Keratinocyte (primary cell): Measurements from ENCODE around the gene ASTN2. TPM values are rescaled to one million over a fixed set of nuclear protein-coding genes. Genes with fewer than 3 reads are reported as not detected.

Experiments
- DNase-seq: peaks from one replicate; pipeline ENCODE4 v3.0.0-alpha.2; 2011; ENCODE audit warnings: low read depth, missing footprints, low spot score
- FAIRE-seq: peaks from 2 replicates; lab custom pipeline; 2011; peaks lifted over from hg19 to GRCh38; lab: Jason Lieb, UNC
- H2AFZ ChIP-seq: 2 replicates; pipeline ENCODE4 v1.6.0; 2012; ENCODE audit warnings: low read length, control low read depth, inconsistent platforms; ENCODE audit not compliant: control insufficient read depth
- H3K27ac ChIP-seq: 2 replicates; pipeline ENCODE4 v1.5.1; 2011; ENCODE audit warnings: low read length; ENCODE audit not compliant: control insufficient read depth, insufficient read depth
- H3K27me3 ChIP-seq: 3 replicates; pipeline ENCODE4 v1.6.0; 2011; ENCODE audit warnings: low read length; ENCODE audit not compliant: control insufficient read depth, insufficient read depth; ENCODE audit errors: extremely low read depth
- H3K36me3 ChIP-seq, 2 experiments: 2 replicates in 1 of 2; 3 replicates in 1 of 2; pipeline ENCODE4 v1.5.1; 2011; ENCODE audit warnings: low read length in 2 of 2, mild to moderate bottlenecking in 1 of 2; ENCODE audit not compliant: control insufficient read depth in 2 of 2, insufficient read depth in 2 of 2; ENCODE audit errors: extremely low read depth in 1 of 2
- H3K4me1 ChIP-seq: 3 replicates; pipeline ENCODE4 v1.5.1; 2011; ENCODE audit warnings: low read length; ENCODE audit not compliant: control insufficient read depth, insufficient read depth; ENCODE audit errors: extremely low read depth
- H3K4me2 ChIP-seq: 3 replicates; pipeline ENCODE4 v1.6.0; 2011; ENCODE audit warnings: low read depth, low read length; ENCODE audit not compliant: control insufficient read depth, insufficient read depth; ENCODE audit errors: extremely low read depth
- H3K4me3 ChIP-seq, 3 experiments: fragments of 200-600 bp in 1 of 3; sonication (generic) in 1 of 3; 2 replicates in 2 of 3; 3 replicates in 1 of 3; pipeline ENCODE4 v1.5.1; 2011 to 2016; ENCODE audit warnings: low read length in 3 of 3, mild to moderate bottlenecking in 3 of 3, control low read depth in 2 of 3, inconsistent platforms in 1 of 3, low read depth in 1 of 3, mixed read lengths in 1 of 3, mixed run types in 1 of 3, moderate library complexity in 1 of 3; ENCODE audit not compliant: control insufficient read depth in 2 of 3, insufficient read depth in 2 of 3; ENCODE audit errors: extremely low read depth in 1 of 3
- H3K79me2 ChIP-seq: 2 replicates; pipeline ENCODE4 v1.6.0; 2012; ENCODE audit warnings: low read length; ENCODE audit not compliant: control insufficient read depth, insufficient read depth
- H3K9ac ChIP-seq: 3 replicates; pipeline ENCODE4 v1.6.0; 2011; ENCODE audit warnings: low read length; ENCODE audit not compliant: control insufficient read depth, insufficient read depth; ENCODE audit errors: extremely low read depth
- H3K9me1 ChIP-seq: 3 replicates; pipeline ENCODE4 v1.6.0; 2011; ENCODE audit warnings: low read length; ENCODE audit not compliant: control insufficient read depth, insufficient read depth; ENCODE audit errors: extremely low read depth
- H3K9me3 ChIP-seq: 2 replicates; pipeline ENCODE4 v1.5.1; 2012; ENCODE audit warnings: low read depth, low read length; ENCODE audit not compliant: control insufficient read depth
- H4K20me1 ChIP-seq: 3 replicates; pipeline ENCODE4 v1.6.0; 2011; ENCODE audit warnings: low read length; ENCODE audit not compliant: control insufficient read depth, insufficient read depth; ENCODE audit errors: extremely low read depth
- EZH2 ChIP-seq: IDR thresholded peaks from one replicate; pipeline ENCODE4 v1.6.1; 2012; ENCODE audit warnings: inconsistent platforms, mild to moderate bottlenecking, low read length, moderate library complexity
- dilution Hi-C: fragments of 300-500 bp; cut with MboI; formaldehyde crosslinking; loops from one replicate; pipeline ENCODE4 v1.7.0; 2020; ENCODE audit warnings: low sequenced_read_pairs; ENCODE audit not compliant: extremely low pct_ligation_motif_present
- polyA plus RNA-seq, 5 experiments: library from polyadenylated mRNA; depleted of rRNA in 3 of 5; stranded (reverse) in 3 of 5; stranded (forward) in 1 of 5; unstranded in 1 of 5; fragments of >200 nt; gene quantifications; 1 replicate in 1 of 5; 2 replicates in 3 of 5; 3 replicates in 1 of 5; pipeline versions ENCODE4 v1.2.1 to v1.2.3, GENCODE V29; 2011 to 2012; ENCODE audit warnings: missing spikeins in 2 of 5, low read depth in 1 of 5, low replicate concordance in 1 of 5
- TF ChIP-seq, protein P1 (sequence below), 3 experiments: IDR thresholded peaks in 1 of 3; conservative IDR thresholded peaks in 1 of 3; optimal IDR thresholded peaks in 1 of 3; 2 replicates in 2 of 3; 3 replicates in 1 of 3; pipeline versions ENCODE3 to v1.5.1; 2011; ENCODE audit warnings: low read length in 3 of 3, mild to moderate bottlenecking in 3 of 3, moderate library complexity in 2 of 3, control low read depth in 1 of 3, inconsistent platforms in 1 of 3; ENCODE audit not compliant: insufficient read depth in 2 of 3; ENCODE audit errors: extremely low read depth in 1 of 3

ASTN2 gene
- polyA plus RNA-seq, 1 donor (not counting 4 experiments of a cell fraction or from before 2014, with no cell fraction given), result 0.31 TPM

DNA sequence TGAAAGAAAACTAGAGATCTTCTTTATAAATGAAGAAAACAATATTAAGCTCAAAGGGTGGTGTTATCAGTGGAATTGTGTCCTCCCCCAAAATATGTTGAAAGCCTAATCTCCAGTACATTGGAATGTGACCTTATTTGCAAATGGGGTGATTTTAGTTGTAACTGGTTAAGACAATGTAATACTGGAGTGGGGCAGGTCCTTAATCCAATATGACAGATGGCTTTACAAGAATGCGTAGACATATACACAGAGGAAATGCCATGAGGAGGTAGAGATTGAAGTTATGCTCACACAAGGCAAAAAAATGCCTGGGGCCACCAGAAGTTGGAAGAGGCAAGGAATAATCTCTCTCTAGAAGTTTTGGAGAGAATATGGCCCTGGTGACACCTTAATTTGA, 741.5 kb downstream of the ASTN2 start:
- no peak overlapping the region for H3K4me2 ChIP-seq
- no peaks in the 10 kb centered on the region for H3K79me2 ChIP-seq
- H3K36me3 ChIP-seq, result no peaks in the 10 kb centered on the region
- H2AFZ ChIP-seq, result no peak overlapping the region
- no peaks in the 10 kb centered on the region for H4K20me1 ChIP-seq
- FAIRE-seq (no peak), DNase-seq (no peak)
- H3K4me3 ChIP-seq, result no peak overlapping the region
- no peak overlapping the region for H3K9ac ChIP-seq
- dilution Hi-C loops, result no loop called here
- no peaks in the 10 kb centered on the region for H3K9me1 ChIP-seq
- no peaks in the 10 kb centered on the region for H3K4me1 ChIP-seq
- H3K27me3 ChIP-seq, result no peaks in the 10 kb centered on the region
- no peak overlapping the region for H3K27ac ChIP-seq
- TF ChIP-seq, protein P1, sequence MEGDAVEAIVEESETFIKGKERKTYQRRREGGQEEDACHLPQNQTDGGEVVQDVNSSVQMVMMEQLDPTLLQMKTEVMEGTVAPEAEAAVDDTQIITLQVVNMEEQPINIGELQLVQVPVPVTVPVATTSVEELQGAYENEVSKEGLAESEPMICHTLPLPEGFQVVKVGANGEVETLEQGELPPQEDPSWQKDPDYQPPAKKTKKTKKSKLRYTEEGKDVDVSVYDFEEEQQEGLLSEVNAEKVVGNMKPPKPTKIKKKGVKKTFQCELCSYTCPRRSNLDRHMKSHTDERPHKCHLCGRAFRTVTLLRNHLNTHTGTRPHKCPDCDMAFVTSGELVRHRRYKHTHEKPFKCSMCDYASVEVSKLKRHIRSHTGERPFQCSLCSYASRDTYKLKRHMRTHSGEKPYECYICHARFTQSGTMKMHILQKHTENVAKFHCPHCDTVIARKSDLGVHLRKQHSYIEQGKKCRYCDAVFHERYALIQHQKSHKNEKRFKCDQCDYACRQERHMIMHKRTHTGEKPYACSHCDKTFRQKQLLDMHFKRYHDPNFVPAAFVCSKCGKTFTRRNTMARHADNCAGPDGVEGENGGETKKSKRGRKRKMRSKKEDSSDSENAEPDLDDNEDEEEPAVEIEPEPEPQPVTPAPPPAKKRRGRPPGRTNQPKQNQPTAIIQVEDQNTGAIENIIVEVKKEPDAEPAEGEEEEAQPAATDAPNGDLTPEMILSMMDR (optimal IDR thresholded peaks at IDR 0.05 in 1 of 3, IDR thresholded peaks at IDR 0.05 in 1 of 3, conservative IDR thresholded peaks at IDR 0.05 in 1 of 3; ENCODE audit: extremely low read depth in 1 of 3, insufficient read depth in 2 of 3, low read length in 3 of 3), result no peak
- no peak for TF ChIP-seq EZH2
- peaks cover 3% of the 10 kb centered on the region for H3K9me3 ChIP-seq

- no peaks in the 10 kb centered on the region for H3K9me1 ChIP-seq
- H3K9ac ChIP-seq, result no peak overlapping the region
- H3K27ac ChIP-seq, result no peak overlapping the region
- no peak overlapping the region for H3K4me2 ChIP-seq
- no peaks in the 10 kb centered on the region for H3K36me3 ChIP-seq
- no peaks in the 10 kb centered on the region for H4K20me1 ChIP-seq
- dilution Hi-C loops, result no loop called here
- no peaks in the 10 kb centered on the region for H3K4me1 ChIP-seq
- peaks cover 3% of the 10 kb centered on the region for H3K9me3 ChIP-seq
- TF ChIP-seq, protein P1 (optimal IDR thresholded peaks at IDR 0.05 in 1 of 3, IDR thresholded peaks at IDR 0.05 in 1 of 3, conservative IDR thresholded peaks at IDR 0.05 in 1 of 3; ENCODE audit: extremely low read depth in 1 of 3, insufficient read depth in 2 of 3, low read length in 3 of 3), result no peak
- TF ChIP-seq EZH2, result no peak
- DNase-seq (no peak), FAIRE-seq (no peak)
- H3K4me3 ChIP-seq, result no peak overlapping the region
- no peak overlapping the region for H2AFZ ChIP-seq
- H3K27me3 ChIP-seq, result no peaks in the 10 kb centered on the region
- no peaks in the 10 kb centered on the region for H3K79me2 ChIP-seq
These were observed 743.3 kb downstream of the ASTN2 start for GRCh38 chr9:116671605-116672004.
